Astrocyte of the hippocampus (primary cell): ENCODE measurements around the gene SYNJ2.
A peak's percentile ranks its signal among the peaks of the same experiment; 100 is the strongest.

Experiments
- DNase-seq: peaks from one replicate; pipeline ENCODE4 v3.0.0; 2011; ENCODE audit warnings: low read depth, low spot score

Gene SYNJ2

DNA sequence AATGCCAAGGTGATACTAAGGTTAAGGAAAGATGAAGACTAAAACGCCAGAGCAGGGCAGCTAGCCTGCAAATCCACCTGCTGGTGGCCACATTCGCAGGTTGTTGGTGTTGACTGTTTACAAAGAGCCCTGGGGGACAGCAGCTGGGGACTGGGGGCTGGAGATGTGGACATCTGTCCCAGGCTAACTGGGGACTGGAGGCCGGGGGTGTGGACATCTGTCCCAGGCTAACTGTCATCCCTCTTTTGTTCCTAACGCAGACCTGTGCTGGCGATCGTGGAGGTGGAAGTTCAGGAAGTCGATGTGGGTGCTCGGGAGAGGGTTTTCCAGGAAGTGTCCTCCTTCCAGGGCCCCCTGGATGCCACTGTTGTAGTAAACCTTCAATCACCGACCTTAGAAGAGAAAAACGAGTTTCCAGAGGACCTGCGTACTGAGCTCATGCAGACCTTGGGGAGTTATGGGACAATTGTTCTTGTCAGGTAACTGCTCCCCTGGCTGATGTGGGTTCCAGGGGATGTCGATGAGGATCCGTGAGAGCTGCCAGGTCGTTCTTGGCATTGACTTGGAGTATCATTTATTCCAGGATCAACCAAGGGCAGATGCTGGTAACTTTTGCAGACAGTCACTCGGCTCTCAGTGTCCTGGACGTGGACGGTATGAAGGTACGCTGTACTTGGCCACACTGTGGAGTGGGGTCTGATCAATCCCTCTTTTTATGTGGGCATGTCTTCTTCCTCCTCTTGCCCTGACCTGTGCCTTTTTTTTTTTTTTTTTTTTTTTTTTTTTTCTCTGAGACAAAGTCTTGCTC, 99.4 kb downstream of the SYNJ2 start:
- no peak for DNase-seq

DNA sequence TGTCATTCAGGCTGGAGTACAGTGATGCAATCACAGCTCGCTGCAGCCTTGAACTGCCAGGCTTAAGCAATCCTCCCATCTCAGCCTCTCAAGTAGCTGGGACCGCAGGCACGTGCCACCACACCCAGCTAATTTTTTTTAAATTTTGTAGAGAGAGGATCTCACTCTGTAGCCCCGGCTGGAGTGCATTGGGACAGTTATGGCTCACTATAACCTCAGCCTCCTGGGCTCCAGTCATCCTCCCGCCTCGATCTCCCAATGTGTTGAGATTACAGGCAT, 99.9 kb downstream of the SYNJ2 start:
- no peak for DNase-seq

DNA sequence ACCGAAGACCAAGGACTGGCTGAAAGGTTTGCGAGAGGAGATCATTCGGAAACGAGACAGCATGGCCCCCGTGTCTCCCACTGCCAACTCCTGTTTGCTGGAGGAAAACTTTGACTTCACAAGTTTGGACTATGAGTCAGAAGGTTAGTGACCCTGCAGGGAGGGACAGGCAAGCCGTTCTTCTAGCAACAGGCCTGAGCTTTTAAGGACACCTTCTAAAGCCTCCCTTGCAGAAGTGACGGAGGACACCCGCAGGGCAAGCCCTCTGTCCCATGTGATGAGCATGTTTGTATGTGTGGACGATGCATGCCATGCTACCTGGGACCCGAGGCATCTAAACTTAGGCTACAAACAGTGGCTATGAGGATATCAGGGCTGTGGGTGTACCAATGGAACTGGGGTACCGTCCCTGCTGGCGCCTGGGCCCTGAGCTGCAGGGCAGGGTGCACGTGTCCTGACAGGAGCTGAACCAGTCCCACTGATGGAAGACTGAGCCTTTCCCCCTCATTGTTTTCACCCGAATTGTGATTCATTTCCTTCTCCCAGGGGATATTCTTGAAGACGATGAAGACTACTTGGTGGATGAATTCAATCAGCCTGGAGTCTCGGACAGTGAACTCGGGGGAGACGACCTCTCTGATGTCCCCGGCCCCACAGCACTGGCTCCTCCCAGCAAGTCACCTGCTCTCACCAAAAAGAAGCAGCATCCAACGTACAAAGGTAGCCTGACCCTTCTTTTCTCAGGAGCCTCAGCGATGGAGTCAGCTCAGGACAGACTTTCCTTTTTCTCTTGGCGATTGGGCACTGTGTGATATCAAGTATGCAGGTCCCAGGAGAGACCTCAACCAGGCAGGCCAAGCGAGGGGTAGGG, 102.0 kb downstream of the SYNJ2 start:
- no peak for DNase-seq

DNA sequence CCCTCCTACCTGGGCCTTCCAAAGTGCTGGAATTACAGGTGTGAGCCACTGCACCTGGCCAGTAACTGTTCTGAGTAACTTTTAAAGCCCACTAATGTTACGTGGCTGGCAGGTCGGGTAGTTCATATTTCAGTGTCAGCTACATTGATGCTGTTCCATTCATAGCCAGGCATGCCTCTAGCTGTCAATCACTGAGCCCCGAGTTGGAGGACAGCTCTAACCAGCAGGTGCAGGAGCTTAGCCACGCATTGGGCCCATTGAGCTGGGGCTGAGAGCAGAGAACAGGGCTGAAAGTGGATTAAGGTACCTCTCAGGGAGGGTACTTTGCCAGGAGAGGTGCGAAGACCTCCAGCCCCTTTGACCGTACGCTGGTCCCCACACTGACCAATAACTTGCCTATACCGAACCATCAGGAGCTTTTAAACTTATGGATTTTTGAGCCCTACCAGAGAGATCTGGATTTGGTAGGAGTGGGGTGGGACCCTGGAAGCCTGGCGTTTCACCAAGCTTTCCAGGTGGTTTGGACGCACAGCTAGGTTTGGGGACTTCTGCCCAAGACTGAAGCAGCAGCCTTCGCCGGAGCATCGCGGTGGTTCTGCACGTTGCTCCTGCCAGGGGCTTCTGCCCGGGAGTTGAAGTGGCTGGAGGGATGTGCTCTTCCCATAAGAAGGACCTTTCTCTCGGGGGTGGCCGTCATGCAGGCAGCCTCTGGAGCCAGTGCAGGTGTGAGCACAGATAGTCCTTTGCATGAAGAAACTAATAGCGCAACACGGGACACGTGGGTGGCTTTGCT, 103.8 kb downstream of the SYNJ2 start:
- DNase-seq = no peak

DNA sequence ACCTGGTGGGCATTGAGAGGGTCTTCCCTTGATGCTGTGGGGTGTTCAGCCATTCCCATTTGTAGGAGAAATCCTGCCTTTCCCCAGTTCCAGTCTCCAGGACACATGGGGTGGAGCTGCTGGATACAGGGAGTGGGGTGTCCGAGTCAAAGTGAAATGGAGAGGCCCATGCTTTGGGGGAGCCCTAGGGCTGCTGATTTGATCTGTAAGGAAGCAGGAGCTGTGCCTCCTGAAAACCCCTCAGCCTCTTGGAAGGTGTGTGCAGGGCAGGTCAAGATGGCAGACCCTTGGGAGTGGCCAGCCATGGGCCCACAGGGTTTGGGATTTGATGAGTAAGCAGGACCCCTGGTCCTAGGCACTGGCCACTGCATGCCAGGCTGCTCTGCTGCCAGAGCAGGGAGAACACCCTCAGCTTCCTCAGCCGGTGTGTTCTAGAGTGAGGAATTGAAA, 104.4 kb downstream of the SYNJ2 start:
- DNase-seq = no peak

DNA sequence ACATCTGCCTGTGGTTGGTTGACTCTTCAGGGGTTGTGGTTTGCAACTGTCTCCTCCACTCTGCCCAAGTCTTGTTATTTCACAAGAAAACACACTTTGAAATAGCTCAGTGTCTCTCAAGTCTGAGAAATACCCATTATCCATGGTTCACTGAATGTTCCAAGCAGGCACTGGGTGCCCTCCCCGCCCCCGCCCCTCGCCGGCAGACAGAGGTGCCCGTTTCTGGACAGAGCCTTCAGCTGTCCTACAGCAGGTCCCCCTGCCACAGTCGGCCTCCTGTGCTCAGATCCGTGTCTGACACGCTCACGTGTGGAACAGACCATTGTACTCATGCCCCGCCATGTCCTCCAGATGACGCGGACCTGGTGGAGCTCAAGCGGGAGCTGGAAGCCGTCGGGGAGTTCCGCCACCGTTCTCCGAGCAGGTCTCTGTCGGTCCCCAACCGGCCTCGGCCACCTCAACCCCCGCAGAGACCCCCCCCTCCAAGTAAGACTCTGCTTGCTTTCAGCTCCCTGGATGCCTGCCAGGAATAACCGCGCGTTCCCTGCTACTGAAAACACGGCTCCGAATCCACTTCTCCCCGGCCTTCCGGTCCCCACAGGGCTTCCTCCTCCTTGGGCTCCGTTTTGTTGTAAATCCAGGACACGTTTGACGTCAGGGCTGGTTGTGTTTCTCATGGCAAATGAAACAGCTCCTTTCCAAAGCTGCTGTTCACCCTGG, 105.0 kb downstream of the SYNJ2 start:
- DNase-seq = peak; percentile 59

DNA sequence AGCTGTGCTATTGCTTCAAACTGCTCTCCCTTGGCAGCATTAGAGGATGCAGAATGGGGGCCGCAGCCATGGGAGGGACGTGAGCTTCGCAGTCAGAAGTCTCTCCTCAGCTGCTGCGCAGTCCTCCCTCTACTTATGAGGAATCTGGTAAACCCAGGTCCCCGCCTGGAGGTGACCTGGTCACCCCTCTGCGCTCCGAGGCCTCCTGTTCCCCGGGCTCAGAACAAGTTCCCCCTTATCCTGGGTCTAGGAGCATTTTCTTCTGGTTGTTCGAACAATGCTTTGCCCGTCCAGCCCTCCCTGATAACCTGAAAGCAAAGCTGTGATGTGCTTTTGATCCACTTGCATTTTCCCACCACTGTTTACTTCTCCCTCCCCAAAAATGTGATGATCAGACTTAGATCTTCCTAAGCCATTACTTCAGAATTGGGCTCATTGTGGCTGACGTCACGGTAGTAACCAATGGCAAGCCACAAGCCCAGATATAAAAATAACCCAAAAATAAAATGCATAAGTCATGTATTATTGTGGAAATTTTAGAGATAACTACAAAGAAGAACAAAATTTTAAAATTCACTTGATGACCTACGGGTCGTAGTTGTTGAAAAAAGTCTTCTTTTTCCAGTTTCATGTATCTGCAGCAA, 105.7 kb downstream of the SYNJ2 start:
- DNase-seq = no peak

DNA sequence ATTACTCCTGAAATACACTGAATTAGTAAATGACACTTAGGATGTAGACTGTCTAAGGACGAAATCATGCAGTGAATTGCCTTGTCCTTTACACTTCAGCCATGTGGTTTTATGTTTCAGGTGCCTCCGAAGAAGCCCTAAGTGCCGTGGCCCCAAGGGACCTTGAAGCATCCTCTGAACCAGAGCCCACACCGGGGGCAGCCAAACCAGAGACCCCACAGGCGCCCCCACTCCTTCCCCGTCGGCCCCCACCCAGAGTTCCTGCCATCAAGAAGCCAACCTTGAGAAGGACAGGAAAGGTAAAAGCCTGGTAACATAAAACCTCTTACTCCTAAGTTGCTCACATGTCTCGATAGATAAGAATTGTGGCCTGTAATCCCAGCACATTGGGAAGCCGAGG, 111.1 kb downstream of the SYNJ2 start:
- DNase-seq = no peak

DNA sequence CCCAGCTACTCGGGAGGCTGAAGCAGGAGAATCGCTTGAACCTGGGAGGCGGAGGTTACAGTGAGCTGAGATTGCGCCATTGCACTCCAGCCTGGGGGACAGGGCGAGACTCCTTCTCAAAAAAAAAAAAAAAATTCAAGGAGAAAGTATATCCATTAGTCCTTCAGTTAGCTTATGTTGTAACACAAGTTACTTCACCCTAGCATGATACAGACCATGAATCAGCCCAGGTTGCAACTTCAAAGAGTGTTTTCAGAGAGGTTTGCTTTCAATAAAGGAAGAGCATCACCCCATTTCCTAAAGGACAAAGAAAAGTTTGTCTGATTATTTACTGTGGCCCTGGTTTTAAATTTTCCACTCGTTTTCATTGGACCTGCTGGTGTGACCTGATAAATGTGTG, 113.4 kb downstream of the SYNJ2 start:
- DNase-seq = no peak

DNA sequence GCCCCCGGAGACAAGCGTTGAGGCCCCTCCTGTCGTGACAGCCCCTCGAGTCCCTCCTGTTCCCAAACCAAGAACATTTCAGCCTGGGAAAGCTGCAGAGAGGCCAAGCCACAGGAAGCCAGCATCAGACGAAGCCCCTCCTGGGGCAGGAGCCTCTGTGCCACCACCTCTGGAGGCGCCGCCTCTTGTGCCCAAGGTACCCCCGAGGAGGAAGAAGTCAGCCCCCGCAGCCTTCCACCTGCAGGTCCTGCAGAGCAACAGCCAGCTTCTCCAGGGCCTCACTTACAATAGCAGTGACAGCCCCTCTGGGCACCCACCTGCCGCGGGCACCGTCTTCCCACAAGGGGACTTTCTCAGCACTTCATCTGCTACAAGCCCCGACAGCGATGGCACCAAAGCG, 114.0 kb downstream of the SYNJ2 start:
- DNase-seq = no peak

DNA sequence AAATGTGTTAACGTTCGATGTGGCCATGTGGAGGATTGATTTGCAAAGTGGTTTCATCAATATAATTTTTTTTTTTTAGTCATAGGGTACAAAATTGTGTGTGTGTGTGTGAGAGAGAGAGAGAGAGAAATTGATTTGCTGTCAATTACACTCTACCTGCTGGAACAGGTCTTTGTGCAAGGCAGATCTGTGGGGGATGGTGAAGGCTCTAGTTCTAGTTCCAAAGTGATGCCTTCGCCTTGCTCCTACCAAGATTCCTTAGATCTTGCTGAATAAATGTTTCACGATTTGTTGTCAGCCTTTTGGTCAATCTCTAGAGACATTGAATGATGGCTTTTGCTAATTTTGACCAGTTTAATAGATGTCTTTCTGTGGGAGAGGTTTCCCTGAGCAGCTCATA, 121.6 kb downstream of the SYNJ2 start:
- DNase-seq = no peak

DNA sequence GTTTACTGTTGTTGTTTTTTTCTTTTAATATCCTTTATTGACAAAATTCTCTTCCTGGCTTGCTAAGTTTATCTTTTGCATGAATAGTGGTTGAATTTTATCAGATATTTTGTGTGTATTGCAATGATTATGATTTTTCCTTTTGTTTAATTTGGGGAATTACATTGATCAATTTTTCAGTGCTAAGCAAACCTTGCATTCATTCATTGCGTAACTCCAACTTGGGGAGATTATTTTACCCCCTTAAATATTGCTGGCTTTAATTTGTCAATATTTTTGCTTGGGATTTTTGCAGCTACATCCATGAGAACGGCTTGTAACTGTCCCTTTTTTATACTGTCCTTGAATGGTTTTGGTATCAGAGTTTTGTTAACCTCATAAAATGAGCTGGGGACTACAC, 123.0 kb downstream of the SYNJ2 start:
- DNase-seq = no peak

DNA sequence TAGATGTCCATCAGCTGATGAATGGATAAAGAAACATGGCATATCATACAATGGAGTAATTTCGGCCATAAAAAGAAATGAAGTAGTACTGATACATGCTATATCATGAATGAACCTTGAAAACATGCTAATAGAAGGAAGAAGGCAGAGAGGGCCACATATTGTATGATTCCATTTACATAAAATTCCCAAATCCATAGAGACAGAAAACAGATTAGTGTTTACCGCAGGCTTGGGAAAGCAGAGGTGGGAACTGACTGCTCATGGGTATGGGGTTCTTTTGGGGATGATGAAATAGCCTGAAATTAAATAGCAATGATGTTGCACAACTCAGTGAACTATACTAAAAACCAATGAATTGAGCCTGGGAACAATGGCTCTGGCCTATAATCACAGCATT, 128.1 kb downstream of the SYNJ2 start:
- DNase-seq = no peak

DNA sequence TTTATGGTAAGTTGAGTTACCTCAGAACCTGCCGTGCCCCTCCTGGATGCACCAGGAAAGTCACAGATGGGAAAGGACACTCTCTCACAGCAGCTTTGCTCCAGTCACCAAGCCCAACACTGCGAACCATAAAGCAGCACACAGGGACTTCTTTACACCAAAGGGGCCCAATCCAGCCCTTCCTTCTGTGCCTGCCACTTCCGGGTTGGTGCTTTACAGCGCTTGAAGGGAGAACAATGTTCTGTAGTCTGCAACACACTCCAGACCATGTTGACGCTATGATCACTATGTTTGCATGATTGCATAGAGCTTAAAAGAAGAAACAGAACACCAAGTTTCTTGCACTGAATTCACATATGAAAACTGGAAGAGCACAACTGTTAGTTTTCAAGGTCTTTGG, 129.3 kb downstream of the SYNJ2 start:
- no peak for DNase-seq

DNA sequence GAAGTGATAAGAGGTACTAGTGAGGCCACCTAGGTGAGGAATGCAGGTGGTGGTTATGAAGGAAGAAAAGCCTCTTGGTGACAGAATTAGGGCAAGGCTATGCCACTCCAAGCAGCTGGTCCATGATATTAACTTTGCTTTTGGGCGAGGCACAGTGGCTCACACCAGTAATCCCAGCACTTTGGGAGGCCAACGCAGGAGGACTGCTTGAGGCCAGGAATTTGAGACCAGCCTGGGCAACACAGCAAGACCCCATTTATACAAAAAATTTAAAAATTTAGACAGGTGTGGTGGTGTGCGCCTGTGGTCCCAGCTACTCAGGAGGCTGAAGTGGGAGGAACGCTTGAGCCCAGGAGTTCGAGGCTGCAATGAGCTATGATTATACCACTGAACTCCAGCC, 130.3 kb downstream of the SYNJ2 start:
- DNase-seq = no peak

DNA sequence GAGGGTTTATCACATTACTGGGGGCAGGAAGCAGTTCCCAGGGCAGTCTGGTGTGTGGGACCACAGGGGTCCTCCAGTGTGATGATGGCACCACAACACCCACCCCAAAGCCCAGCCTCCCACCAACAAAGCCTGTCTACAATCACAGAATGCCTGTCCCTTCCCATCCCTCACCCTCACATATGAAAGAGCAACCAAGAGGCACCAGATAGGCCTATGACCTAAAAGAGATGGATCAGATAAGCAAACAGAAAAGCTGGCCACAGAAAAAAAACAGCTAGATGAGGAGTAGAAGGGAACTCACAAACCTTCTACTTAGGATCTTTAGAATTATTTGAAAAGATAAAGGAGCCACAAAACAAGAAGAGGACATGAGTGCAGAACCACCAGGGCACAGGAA, 132.1 kb downstream of the SYNJ2 start:
- DNase-seq = no peak

DNA sequence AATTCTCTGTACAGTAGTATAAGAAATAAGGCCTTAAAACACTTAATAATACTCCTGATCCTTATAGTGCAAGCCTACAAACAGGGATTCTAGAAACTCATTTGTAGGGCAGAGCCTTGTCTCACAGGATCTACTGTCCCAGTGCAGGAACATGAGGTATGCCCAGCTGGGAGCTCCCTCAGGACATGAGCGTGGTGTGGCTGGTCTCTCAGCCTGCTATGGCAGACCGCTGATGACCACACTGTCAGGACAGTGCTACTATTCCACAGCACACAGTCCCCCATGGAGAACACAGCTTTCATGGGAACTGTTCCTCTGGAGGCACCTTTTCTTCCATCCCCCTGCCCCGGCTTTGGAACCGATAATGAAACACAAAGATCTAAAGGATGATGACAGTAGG, 133.4 kb downstream of the SYNJ2 start:
- DNase-seq = no peak

DNA sequence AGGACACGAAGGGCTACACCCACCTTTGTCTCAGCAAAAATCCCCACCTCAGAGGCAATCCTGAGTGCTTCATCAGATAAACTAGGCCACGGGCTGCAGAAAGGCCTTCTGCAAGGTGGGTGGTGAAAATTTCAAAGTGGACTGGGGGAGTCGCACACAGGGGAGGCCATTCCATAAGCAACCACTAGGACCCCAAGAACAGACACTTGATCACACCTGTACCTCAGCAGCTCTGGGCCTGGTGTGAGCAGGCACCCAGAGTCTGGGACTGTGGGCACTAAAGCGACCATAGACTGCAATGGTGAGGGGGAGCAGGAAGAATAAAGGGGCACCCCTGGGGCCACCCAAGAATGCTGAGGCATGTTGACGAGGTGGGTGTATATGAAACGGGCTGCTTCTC, 133.8 kb downstream of the SYNJ2 start:
- DNase-seq = no peak

DNA sequence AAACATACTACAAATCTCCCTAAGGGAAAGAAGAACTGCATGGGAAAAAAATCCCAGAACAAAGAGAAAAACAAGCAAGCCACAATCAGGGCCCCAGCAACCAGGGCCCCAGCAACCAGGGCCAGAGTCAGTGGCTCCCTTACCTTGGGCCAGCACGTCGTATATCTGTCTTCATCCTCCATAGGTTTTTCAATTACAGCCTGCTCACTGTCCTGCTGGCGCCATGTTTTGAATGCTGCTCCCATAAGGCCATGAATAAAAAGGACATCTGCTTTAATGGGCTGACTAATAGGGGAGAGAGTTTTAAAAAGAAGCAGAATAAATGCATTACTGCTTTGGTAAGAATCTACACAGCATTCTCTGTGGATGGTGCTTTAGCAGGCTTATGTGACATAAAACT, 137.2 kb downstream of the SYNJ2 start:
- DNase-seq = no peak

DNA sequence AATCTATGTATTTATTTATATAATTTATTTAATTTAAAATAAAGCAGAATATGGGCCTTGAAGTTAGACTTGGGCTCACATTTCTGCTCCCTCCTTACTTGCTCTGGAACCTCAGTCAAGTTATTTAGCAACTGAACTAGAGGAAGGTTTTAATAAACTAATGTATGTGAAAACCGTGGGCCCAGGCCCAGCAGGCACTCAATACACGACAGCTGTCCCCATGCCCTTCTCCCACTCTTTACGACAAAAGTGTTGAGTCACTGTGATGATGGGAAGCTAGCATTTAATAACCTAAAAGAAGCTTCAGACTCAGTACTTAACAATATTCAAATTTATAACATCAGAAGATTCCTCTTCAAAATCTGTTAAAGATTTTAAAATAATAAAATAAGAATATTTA, 139.7 kb downstream of the SYNJ2 start:
- DNase-seq = no peak

DNA sequence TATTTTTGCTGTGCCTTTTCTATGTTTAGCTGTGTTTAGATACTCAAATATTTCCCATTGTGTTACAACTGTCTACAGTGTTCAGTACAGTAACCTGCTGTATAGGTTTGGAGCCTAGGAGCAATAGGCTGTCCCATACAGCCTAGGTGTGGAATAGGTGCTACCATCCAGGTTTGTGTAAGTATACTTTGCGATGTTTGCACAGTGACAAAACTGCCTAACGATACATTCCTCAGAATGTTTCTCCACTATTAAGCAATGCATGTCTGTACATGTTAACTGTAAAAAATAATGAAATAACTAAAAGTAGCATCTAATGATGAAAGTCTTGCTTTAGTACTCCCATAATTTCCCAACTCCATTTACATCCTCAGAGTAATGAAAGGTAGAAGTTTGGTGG, 140.4 kb downstream of the SYNJ2 start:
- no peak for DNase-seq
